HepG2 (cell line): ENCODE results near the gene UCMA. TPM values are rescaled to one million over a fixed set of nuclear protein-coding genes. Genes with fewer than 3 reads are reported as not detected.

ENCODE experiments used
- ARNT ChIP-seq: fragments of 450-650 bp; IDR thresholded peaks from 2 replicates; pipeline ENCODE4 v1.6.1; 2017
- CAMTA2 ChIP-seq: sonication (generic); formaldehyde crosslinking; IDR thresholded peaks from 2 replicates; pipeline ENCODE4 v1.4.0; 2020; ENCODE audit warnings: mild to moderate bottlenecking, missing genetic modification reagents, borderline replicate concordance
- CENPX ChIP-seq: sonication (generic); formaldehyde crosslinking; IDR thresholded peaks from 2 replicates; pipeline ENCODE4 v1.9.0; 2021; ENCODE audit warnings: mild to moderate bottlenecking, missing genetic modification reagents, moderate library complexity
- HOXD1 ChIP-seq: sonication (generic); formaldehyde crosslinking; IDR thresholded peaks from 2 replicates; pipeline ENCODE4 v1.5.0; 2020; ENCODE audit warnings: missing genetic modification reagents
- IRX3 ChIP-seq: sonication (generic); formaldehyde crosslinking; IDR thresholded peaks from 2 replicates; pipeline ENCODE4 v1.8.1; 2023; ENCODE audit warnings: mild to moderate bottlenecking, low read depth, missing genetic modification reagents, borderline replicate concordance
- KLF16 ChIP-seq, 2 experiments: sonication (generic) in 1 of 2; formaldehyde crosslinking in 1 of 2; IDR thresholded peaks; 2 replicates each; pipeline versions ENCODE4 v1.6.1 to v1.8.0; 2016 to 2023; ENCODE audit warnings: missing genetic modification reagents in 2 of 2, missing compliant biosample characterization in 1 of 2
- NFE2 ChIP-seq: sonication (generic); formaldehyde crosslinking; IDR thresholded peaks from 2 replicates; pipeline ENCODE4 v1.4.0; 2020; ENCODE audit warnings: missing genetic modification reagents
- PCBP2 ChIP-seq: fragments of 200-400 bp; formaldehyde crosslinking; optimal IDR thresholded peaks from 2 replicates; pipeline ENCODE3; 2018; ENCODE audit warnings: low read length, low read depth; ENCODE audit not compliant: poor library complexity, severe bottlenecking
- PHB2 ChIP-seq: fragments of 450-650 bp; IDR thresholded peaks from 2 replicates; pipeline ENCODE4 v1.6.1; 2018; ENCODE audit not compliant: partially characterized antibody
- RXRB ChIP-seq: IDR thresholded peaks from 2 replicates; pipeline ENCODE4 v1.6.1; 2016; ENCODE audit warnings: borderline replicate concordance, missing genetic modification reagents, missing compliant biosample characterization
- SAP130 ChIP-seq: IDR thresholded peaks from 2 replicates; pipeline ENCODE4 v1.6.1; 2016; ENCODE audit warnings: low read depth
- SOX13 ChIP-seq, 3 experiments: fragments of 450-650 bp in 1 of 3; sonication (generic) in 1 of 3; formaldehyde crosslinking in 1 of 3; IDR thresholded peaks in 2 of 3; conservative IDR thresholded peaks in 1 of 3; 2 replicates each; pipeline versions ENCODE4 v1.5.0 to v1.6.1; 2016 to 2020; ENCODE audit warnings: antibody characterized with exemption in 1 of 3, mild to moderate bottlenecking in 1 of 3, missing compliant biosample characterization in 1 of 3, missing genetic modification reagents in 1 of 3, moderate library complexity in 1 of 3
- ZFP36L1 ChIP-seq: sonication (generic); formaldehyde crosslinking; IDR thresholded peaks from 2 replicates; pipeline ENCODE4 v1.8.0; 2022; ENCODE audit warnings: mild to moderate bottlenecking, missing genetic modification reagents, moderate library complexity
- ZNF362 ChIP-seq: sonication (generic); formaldehyde crosslinking; IDR thresholded peaks from 2 replicates; pipeline ENCODE4 v1.4.0; 2020; ENCODE audit warnings: missing genetic modification reagents, mild to moderate bottlenecking, borderline replicate concordance
- ZNF547 ChIP-seq: sonication (generic); formaldehyde crosslinking; IDR thresholded peaks from 2 replicates; pipeline ENCODE4 v1.5.1; 2020; ENCODE audit warnings: mild to moderate bottlenecking, missing genetic modification reagents
- ZNF710 ChIP-seq: sonication (generic); formaldehyde crosslinking; IDR thresholded peaks from 2 replicates; pipeline ENCODE4 v1.5.0; 2020; ENCODE audit warnings: mild to moderate bottlenecking, missing genetic modification reagents, borderline replicate concordance
- ZNF781 ChIP-seq: sonication (generic); formaldehyde crosslinking; IDR thresholded peaks from 2 replicates; pipeline ENCODE4 v1.5.1; 2020; ENCODE audit warnings: borderline replicate concordance, mild to moderate bottlenecking, missing genetic modification reagents; ENCODE audit errors: not compliant biosample characterization
- ZNF841 ChIP-seq: sonication (generic); formaldehyde crosslinking; IDR thresholded peaks from 2 replicates; pipeline ENCODE4 v1.8.1; 2023; ENCODE audit warnings: missing genetic modification reagents, borderline replicate concordance
- polyA plus RNA-seq, 8 experiments: library from polyadenylated mRNA; depleted of rRNA in 3 of 8; stranded (reverse) in 7 of 8; unstranded in 1 of 8; fragments of >200 nt; fragmentation: Illumina TruSeq in 4 of 8; extraction: Trizol in 4 of 8; gene quantifications; 2 replicates each; pipeline versions ENCODE4 v1.2.1 to v1.2.3, GENCODE V29; 2011 to 2016; ENCODE audit warnings: low read depth in 4 of 8, missing spikeins in 1 of 8, mixed read lengths in 1 of 8; ENCODE audit not compliant: insufficient read depth in 1 of 8
- total RNA-seq, 5 experiments: library from RNA; depleted of rRNA; stranded (reverse); fragments of >200 nt; fragmentation: Illumina TruSeq; extraction: Trizol; gene quantifications; 2 replicates each; pipeline ENCODE4 v1.2.3, GENCODE V29; 2016; ENCODE audit warnings: low read depth in 1 of 5
- TF ChIP-seq, protein P1 (sequence below): sonication (generic); formaldehyde crosslinking; IDR thresholded peaks from 2 replicates; pipeline ENCODE4 v1.4.0; 2020; ENCODE audit warnings: missing genetic modification reagents
- TF ChIP-seq, protein P2 (sequence below): sonication (generic); formaldehyde crosslinking; IDR thresholded peaks from 2 replicates; pipeline ENCODE4 v1.9.0; 2021; ENCODE audit warnings: missing genetic modification reagents, borderline replicate concordance
- TF ChIP-seq, protein P3 (sequence below): sonication (generic); formaldehyde crosslinking; IDR thresholded peaks from 2 replicates; pipeline ENCODE4 v1.8.1; 2023; ENCODE audit warnings: mild to moderate bottlenecking, moderate library complexity, missing genetic modification reagents

UCMA gene
- total and polyA plus RNA-seq, 2 of the 13 experiments (the other 11 are each of a cell fraction or from before 2014, with no cell fraction given) = not detected

DNA sequence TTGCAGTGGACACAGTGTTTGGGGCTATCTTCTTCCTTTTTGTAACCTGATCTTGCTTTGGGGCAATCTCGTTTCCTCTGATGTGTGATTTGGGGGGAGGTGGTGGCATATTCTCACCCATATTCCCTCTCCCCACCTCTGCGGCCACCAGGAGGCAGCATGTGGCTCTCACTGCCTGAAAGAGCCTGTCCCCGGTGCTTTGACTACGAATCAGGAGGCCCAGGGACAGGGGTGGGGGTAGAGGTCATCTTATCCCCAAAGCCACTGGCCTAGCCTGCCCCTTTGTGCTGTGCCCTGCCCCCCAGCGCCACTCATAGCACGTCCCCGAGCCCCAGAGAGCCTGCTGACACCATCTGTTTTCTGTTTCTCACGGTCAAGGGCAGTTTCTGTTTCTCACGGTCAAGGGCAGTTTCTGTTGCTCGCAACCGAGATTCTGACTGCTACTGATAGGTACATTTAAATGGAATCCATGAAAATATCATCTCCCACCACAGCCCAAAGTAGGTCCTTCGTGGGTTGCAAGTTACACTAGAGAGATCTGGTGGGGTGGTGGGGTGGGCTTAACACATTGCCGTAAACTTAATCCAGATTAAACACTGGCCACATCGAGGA lies 37.5 kb upstream of the UCMA start (continued):
- TF ChIP-seq ZNF547 (CRISPR knock-in tag) (0 out of 2 replicates have a peak, but pooled peaks have one; percentile 63), SAP130 (CRISPR knock-in tag) (peak; percentile 48), ZFP36L1 (0 out of 2 replicates have a peak, but pooled peaks have one; percentile 77), HOXD1 (no peak), ZNF841 (CRISPR knock-in tag) (no peak), ZNF710 (0 out of 2 replicates have a peak, but pooled peaks have one; percentile 23), PHB2 (no peak), NFE2 (CRISPR knock-in tag) (no peak), CAMTA2 (CRISPR knock-in tag) (no peak), IRX3 (CRISPR knock-in tag) (no peak), KLF16 (CRISPR knock-in tag; IDR thresholded peaks at IDR 0.05) (peak in 1 of 2 experiments; percentile 53; a peak in 1 of 4 replicates), ARNT (no peak), CENPX (CRISPR knock-in tag) (no peak), SOX13 (IDR thresholded peaks at IDR 0.05) (no peak), SOX13 (CRISPR knock-in tag; conservative IDR thresholded peaks at IDR 0.05 in 1 of 2, IDR thresholded peaks at IDR 0.05 in 1 of 2) (peak in 1 of 2 experiments; percentile 19; a peak in 1 of 4 replicates), ZNF362 (no peak; the same call in 1 of the 2 replicates), PCBP2 (no peak), ZNF781 (no peak), RXRB (CRISPR knock-in tag) (peak; percentile 59; the same call in 1 of the 2 replicates)
- TF ChIP-seq, protein P1, sequence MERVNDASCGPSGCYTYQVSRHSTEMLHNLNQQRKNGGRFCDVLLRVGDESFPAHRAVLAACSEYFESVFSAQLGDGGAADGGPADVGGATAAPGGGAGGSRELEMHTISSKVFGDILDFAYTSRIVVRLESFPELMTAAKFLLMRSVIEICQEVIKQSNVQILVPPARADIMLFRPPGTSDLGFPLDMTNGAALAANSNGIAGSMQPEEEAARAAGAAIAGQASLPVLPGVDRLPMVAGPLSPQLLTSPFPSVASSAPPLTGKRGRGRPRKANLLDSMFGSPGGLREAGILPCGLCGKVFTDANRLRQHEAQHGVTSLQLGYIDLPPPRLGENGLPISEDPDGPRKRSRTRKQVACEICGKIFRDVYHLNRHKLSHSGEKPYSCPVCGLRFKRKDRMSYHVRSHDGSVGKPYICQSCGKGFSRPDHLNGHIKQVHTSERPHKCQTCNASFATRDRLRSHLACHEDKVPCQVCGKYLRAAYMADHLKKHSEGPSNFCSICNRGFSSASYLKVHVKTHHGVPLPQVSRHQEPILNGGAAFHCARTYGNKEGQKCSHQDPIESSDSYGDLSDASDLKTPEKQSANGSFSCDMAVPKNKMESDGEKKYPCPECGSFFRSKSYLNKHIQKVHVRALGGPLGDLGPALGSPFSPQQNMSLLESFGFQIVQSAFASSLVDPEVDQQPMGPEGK (CRISPR knock-in tag) = peak; percentile 89
- TF ChIP-seq, protein P2, sequence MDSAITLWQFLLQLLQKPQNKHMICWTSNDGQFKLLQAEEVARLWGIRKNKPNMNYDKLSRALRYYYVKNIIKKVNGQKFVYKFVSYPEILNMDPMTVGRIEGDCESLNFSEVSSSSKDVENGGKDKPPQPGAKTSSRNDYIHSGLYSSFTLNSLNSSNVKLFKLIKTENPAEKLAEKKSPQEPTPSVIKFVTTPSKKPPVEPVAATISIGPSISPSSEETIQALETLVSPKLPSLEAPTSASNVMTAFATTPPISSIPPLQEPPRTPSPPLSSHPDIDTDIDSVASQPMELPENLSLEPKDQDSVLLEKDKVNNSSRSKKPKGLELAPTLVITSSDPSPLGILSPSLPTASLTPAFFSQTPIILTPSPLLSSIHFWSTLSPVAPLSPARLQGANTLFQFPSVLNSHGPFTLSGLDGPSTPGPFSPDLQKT (CRISPR knock-in tag) = no peak
- TF ChIP-seq, protein P3, sequence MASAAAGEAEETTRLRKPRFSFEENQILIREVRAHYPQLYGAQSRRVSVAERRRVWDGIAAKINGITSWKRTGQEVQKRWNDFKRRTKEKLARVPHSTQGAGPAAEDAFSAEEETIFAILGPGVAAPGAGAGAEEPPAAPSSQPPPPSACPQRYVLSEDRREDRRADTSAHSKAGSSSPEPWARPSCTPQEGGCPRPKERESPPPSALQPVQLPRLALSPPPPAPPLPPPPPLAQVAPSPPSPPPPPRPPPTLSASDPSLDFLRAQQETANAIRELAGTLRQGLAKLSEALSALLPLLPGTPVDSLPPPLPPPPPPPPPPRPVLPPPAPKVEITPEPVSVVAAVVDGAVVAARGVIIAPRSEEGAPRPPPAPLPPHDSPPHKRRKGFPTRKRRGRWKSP (CRISPR knock-in tag) = 0 out of 2 replicates have a peak, but pooled peaks have one; percentile 39
